Renal pelvis (tissue), 4 donors: ENCODE results near the gene AKAP5. TPM values are rescaled to one million over a fixed set of nuclear protein-coding genes. Genes with fewer than 3 reads are reported as not detected.

Source experiments
- DNase-seq: peaks from one replicate; pipeline ENCODE4 v3.0.0-alpha.2; 2013
- polyA plus RNA-seq, 3 donors: library from polyadenylated mRNA; unstranded; fragments of 120-200 nt; gene quantifications; one replicate each; pipeline ENCODE4 v1.2.1, GENCODE V29; 2013; ENCODE audit not compliant: insufficient read length in 3 of 3

AKAP5 gene
- polyA plus RNA-seq, 3 donors: 5.9 to 7.4 (median 7.0) TPM

GRCh38 chr14:64522591-64523355 lies 57.5 kb downstream of the AKAP5 start:
- no peak for DNase-seq

Other genes starting within 250 kb of the AKAP5 start
- 1 to 10 TPM in 2 of 3 donors, under 1 TPM in 1; 0.91 to 1.9 (median 1.7) TPM for gene ESR2, start 171.1 kb upstream of the AKAP5 start, polyA plus RNA-seq
- gene MTHFD1, start 77.1 kb upstream of the AKAP5 start, polyA plus RNA-seq: 10 to 100 TPM; 75.8 to 94.0 (median 93.8) TPM
- gene ZBTB25, start 38.3 kb downstream of the AKAP5 start, polyA plus RNA-seq: 10 to 100 TPM in 2 of 3 donors, 1 to 10 TPM in 1; 7.4 to 15.3 (median 14.3) TPM
- 10 to 100 TPM; 58.1 to 71.2 (median 61.7) TPM for gene ZBTB1, start 39.3 kb downstream of the AKAP5 start, polyA plus RNA-seq
- 10 to 100 TPM; 16.1 to 20.7 (median 18.6) TPM for gene HSPA2, start 75.2 kb downstream of the AKAP5 start, polyA plus RNA-seq
- 1 to 10 TPM in 2 of 3 donors, under 1 TPM in 1; 0.78 to 1.6 (median 1.1) TPM for gene PPP1R36, start 84.5 kb downstream of the AKAP5 start, polyA plus RNA-seq
- 100 to 1,000 TPM in 1 of 3 donors, 10 to 100 TPM in 2; 92.1 to 109 (median 98.4) TPM for gene PLEKHG3, start 238.9 kb downstream of the AKAP5 start, polyA plus RNA-seq